Smooth muscle cell (in vitro differentiated cells): Measurements from ENCODE around the gene PRPH2. TPM values are rescaled to one million over a fixed set of nuclear protein-coding genes. Genes with fewer than 3 reads are reported as not detected.

ENCODE experiments used
- DNase-seq: peaks from one replicate; lab custom pipeline; 2025; ENCODE audit not compliant: unreplicated experiment; lab: John Stamatoyannopoulos, UW
- H2AFZ ChIP-seq: fragments of 200-600 bp; sonication (generic); 2 replicates; pipeline ENCODE4 v1.6.0; 2016; ENCODE audit warnings: antibody characterized with exemption, low read depth, mild to moderate bottlenecking
- H3F3A ChIP-seq: fragments of 200-600 bp; sonication (generic); 2 replicates; pipeline ENCODE4 v1.6.0; 2017; ENCODE audit warnings: antibody characterized with exemption, low read depth
- H3K27ac ChIP-seq: fragments of 200-600 bp; sonication (generic); 2 replicates; pipeline ENCODE4 v1.5.1; 2016; ENCODE audit warnings: low read depth, mild to moderate bottlenecking
- H3K27me3 ChIP-seq: fragments of 200-600 bp; sonication (generic); 2 replicates; pipeline ENCODE4 v1.6.1; 2016; ENCODE audit warnings: low read depth, mild to moderate bottlenecking
- H3K36me3 ChIP-seq: fragments of 200-600 bp; sonication (generic); 2 replicates; pipeline ENCODE4 v1.5.1; 2016; ENCODE audit warnings: low read depth
- H3K4me1 ChIP-seq: fragments of 200-600 bp; sonication (generic); 2 replicates; pipeline ENCODE4 v1.5.1; 2016; ENCODE audit warnings: low read depth
- H3K4me2 ChIP-seq: fragments of 200-600 bp; sonication (generic); 2 replicates; pipeline ENCODE4 v1.6.0; 2016; ENCODE audit warnings: mild to moderate bottlenecking
- H3K4me3 ChIP-seq: fragments of 200-600 bp; sonication (generic); 2 replicates; pipeline ENCODE4 v1.5.1; 2016; ENCODE audit warnings: mild to moderate bottlenecking
- H3K79me2 ChIP-seq: fragments of 200-600 bp; sonication (generic); 2 replicates; pipeline ENCODE4 v1.6.0; 2016; ENCODE audit warnings: low read depth, mild to moderate bottlenecking
- H3K9ac ChIP-seq: fragments of 200-600 bp; sonication (generic); 2 replicates; pipeline ENCODE4 v1.6.0; 2016; ENCODE audit warnings: low read depth
- H3K9me3 ChIP-seq: fragments of 200-600 bp; sonication (generic); replicated peaks from 2 replicates; pipeline ENCODE4 v1.5.1; 2016; ENCODE audit warnings: low read depth
- H4K20me1 ChIP-seq: fragments of 200-600 bp; sonication (generic); 2 replicates; pipeline ENCODE4 v1.6.0; 2016; ENCODE audit warnings: low read depth
- CTCF ChIP-seq: fragments of 200-600 bp; sonication (generic); IDR thresholded peaks from 2 replicates; pipeline ENCODE4 v1.5.1; 2017; ENCODE audit warnings: borderline replicate concordance, mild to moderate bottlenecking, antibody characterized with exemption; ENCODE audit not compliant: insufficient read depth, poor library complexity, severe bottlenecking
- WGBS: methylation state at CpG from one replicate; pipeline ENCODE4 v1.1.7; 2016; ENCODE audit warnings: low lambda C conversion rate; 5-methylcytosine and 5-hydroxymethylcytosine counted together
- polyA plus RNA-seq: library from polyadenylated mRNA; unstranded; fragments of >200 nt; fragmentation: Nextera tagmentation; extraction: Ambion mirVana; gene quantifications from 2 replicates; pipeline ENCODE4 v1.2.1, GENCODE V29; 2016
- total RNA-seq: library from RNA; depleted of rRNA; stranded (reverse); fragments of >200 nt; gene quantifications from 2 replicates; pipeline ENCODE4 v1.2.3, GENCODE V29; 2014

Gene PRPH2
- total and polyA plus RNA-seq, 2 experiments from 2014 or later, result not detected

GRCh38 chr6:42714098-42714761 is 8.2 kb downstream of the PRPH2 start:
- H3K9me3 ChIP-seq, result peaks cover 6% of the 10 kb centered on the region
- H3K36me3 ChIP-seq, result no peaks in the 10 kb centered on the region
- no peak for TF ChIP-seq CTCF
- WGBS, result 61% methylated on average over 4 of the region's 4 CpGs
- no peak overlapping the region for H2AFZ ChIP-seq
- no peaks in the 10 kb centered on the region for H4K20me1 ChIP-seq
- DNase-seq, result no peak
- H3F3A ChIP-seq, result no peaks in the 10 kb centered on the region
- H3K27me3 ChIP-seq, result no peaks in the 10 kb centered on the region
- H3K4me2 ChIP-seq, result no peak overlapping the region
- no peak overlapping the region for H3K27ac ChIP-seq
- no peaks in the 10 kb centered on the region for H3K79me2 ChIP-seq
- peaks cover 8% of the 10 kb centered on the region for H3K4me1 ChIP-seq
- H3K9ac ChIP-seq, result no peak overlapping the region
- no peak overlapping the region for H3K4me3 ChIP-seq

- no peak for DNase-seq
- no peaks in the 10 kb centered on the region for H3K27me3 ChIP-seq
- TF ChIP-seq CTCF, result no peak
- H3K4me3 ChIP-seq, result no peak overlapping the region
- H3K9me3 ChIP-seq, result peaks cover 6% of the 10 kb centered on the region
- H4K20me1 ChIP-seq, result no peaks in the 10 kb centered on the region
- no peak overlapping the region for H3K4me2 ChIP-seq
- H3F3A ChIP-seq, result no peaks in the 10 kb centered on the region
- 86% methylated on average over 5 of the region's 5 CpGs for WGBS
- no peak overlapping the region for H2AFZ ChIP-seq
- no peaks in the 10 kb centered on the region for H3K36me3 ChIP-seq
- no peaks in the 10 kb centered on the region for H3K79me2 ChIP-seq
- peaks cover 8% of the 10 kb centered on the region for H3K4me1 ChIP-seq
- no peak overlapping the region for H3K27ac ChIP-seq
- no peak overlapping the region for H3K9ac ChIP-seq
These were observed 10.5 kb downstream of the PRPH2 start for GRCh38 chr6:42711930-42712329.

- peak overlapping the region; percentile 39 for H3K4me2 ChIP-seq
- no peak overlapping the region for H2AFZ ChIP-seq
- DNase-seq, result no peak
- H3F3A ChIP-seq, result no peaks in the 10 kb centered on the region
- TF ChIP-seq CTCF, result no peak
- H3K27ac ChIP-seq, result peak overlapping the region; percentile 32
- peaks cover 6% of the 10 kb centered on the region for H3K9me3 ChIP-seq
- no peaks in the 10 kb centered on the region for H3K79me2 ChIP-seq
- H3K27me3 ChIP-seq, result no peaks in the 10 kb centered on the region
- H4K20me1 ChIP-seq, result no peaks in the 10 kb centered on the region
- H3K4me3 ChIP-seq, result no peak overlapping the region
- no peaks in the 10 kb centered on the region for H3K36me3 ChIP-seq
- H3K4me1 ChIP-seq, result peaks cover 8% of the 10 kb centered on the region
- 20% methylated on average over 9 of the region's 9 CpGs for whole genome bisulfite sequencing
- no peak overlapping the region for H3K9ac ChIP-seq
These were observed 12.1 kb downstream of the PRPH2 start for GRCh38 chr6:42710316-42710715.

GRCh38 chr6:42709871-42710270 is 12.5 kb downstream of the PRPH2 start:
- no peak for TF ChIP-seq CTCF
- H2AFZ ChIP-seq, result no peak overlapping the region
- no peaks in the 10 kb centered on the region for H3K36me3 ChIP-seq
- DNase-seq, result no peak
- H4K20me1 ChIP-seq, result no peaks in the 10 kb centered on the region
- peaks cover 8% of the 10 kb centered on the region for H3K4me1 ChIP-seq
- H3K79me2 ChIP-seq, result no peaks in the 10 kb centered on the region
- no peak overlapping the region for H3K4me3 ChIP-seq
- H3K9me3 ChIP-seq, result peaks cover 6% of the 10 kb centered on the region
- no peaks in the 10 kb centered on the region for H3F3A ChIP-seq
- whole genome bisulfite sequencing, result 85% methylated on average over 6 of the region's 6 CpGs
- H3K27me3 ChIP-seq, result no peaks in the 10 kb centered on the region
- peak overlapping the region; percentile 39 for H3K4me2 ChIP-seq
- H3K9ac ChIP-seq, result no peak overlapping the region
- H3K27ac ChIP-seq, result peak overlapping the region; percentile 32
